Measurements from ENCODE around the gene CDKAL1.
"Not testable (repeated sequence)": the region's sequence is repeated elsewhere in the genome, so short reads cannot be mapped to it uniquely, and the experiment has no call there.

The CDKAL1 gene

GRCh38 chr6:20549398-20549797 is 15.1 kb downstream of the CDKAL1 start:
- DNase-seq: not testable (repeated sequence)

GRCh38 chr6:20554326-20554725 is 20.1 kb downstream of the CDKAL1 start:
- no peak for DNase-seq

DNA sequence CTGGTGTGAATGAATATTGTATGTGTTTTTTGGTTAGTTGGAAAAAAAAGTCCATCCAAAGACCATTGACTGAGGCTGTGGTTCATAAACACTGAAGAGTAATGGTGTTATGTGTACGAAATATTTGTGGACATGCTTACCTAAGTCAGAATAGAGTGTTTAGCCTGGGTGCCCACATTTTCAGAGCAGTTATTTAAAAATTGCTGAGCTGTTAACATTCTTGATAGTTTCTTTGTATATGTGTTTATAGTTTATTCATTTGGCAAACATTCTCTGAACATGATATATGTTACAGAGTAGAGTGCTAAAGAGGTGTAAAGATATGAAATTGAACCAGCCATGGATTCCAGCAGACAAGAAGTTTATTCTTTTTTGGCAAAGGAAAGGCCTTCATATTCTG is 20.6 kb downstream of the CDKAL1 start:
- DNase-seq: no peak

- DNase-seq: no peak
Measured at GRCh38 chr6:20559924-20560551, 25.8 kb downstream of the CDKAL1 start.

DNA sequence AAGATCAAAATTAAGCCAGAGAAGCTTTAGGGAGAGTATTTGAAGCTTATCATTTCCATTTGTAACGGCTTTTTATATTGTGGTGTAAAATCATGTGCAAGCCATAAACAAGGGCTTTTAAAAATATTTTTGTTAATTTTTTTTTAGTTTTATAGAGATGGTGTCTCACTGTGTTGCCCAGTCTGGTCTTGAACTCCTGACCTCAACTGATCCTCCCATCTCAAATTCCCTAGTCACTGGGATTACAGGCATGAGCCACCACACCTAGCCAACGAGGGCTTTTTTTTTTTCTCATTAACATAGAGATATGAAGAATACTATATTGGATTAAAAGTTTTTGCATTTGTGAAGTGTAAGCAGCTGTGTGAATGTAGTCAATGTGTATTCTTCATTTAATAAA is 29.1 kb downstream of the CDKAL1 start:
- no peak for DNase-seq

DNA sequence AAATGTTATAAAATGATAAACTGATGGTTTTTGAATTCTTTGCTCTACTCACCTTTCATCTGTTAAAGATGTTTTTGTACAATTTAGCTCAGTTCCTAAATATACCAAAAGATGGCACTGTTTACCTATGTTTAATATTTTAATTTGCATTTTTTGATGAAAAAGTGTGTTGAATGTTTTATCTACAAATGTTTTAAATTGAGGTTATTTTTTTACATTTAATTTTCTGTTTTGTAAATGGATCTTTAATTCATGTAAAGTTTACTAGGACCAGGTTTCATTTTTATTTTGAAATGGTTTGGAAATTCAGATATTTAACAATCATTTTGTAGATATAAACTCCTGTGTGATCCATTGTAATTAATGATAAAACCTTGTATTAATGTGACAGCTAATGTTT is 30.0 kb downstream of the CDKAL1 start:
- DNase-seq: no peak

DNA sequence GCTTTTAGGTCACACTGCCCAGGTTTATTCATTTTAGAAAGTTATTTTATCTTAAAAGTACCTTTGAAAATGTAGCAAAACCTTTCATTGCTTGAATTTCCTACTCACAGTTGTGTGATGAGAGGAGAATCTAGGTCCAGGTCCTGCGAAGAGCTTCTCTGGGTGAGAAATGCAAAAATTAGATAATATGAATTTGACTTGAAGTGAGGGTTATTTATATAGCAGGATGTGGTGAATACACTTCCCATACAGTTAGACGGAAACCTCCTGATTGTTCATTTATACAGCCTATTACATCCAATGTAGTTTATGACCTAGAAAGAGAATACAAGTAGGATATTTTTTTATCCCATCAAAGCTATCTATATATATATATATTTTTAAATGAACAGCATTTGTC is 30.5 kb downstream of the CDKAL1 start:
- DNase-seq: no peak

DNA sequence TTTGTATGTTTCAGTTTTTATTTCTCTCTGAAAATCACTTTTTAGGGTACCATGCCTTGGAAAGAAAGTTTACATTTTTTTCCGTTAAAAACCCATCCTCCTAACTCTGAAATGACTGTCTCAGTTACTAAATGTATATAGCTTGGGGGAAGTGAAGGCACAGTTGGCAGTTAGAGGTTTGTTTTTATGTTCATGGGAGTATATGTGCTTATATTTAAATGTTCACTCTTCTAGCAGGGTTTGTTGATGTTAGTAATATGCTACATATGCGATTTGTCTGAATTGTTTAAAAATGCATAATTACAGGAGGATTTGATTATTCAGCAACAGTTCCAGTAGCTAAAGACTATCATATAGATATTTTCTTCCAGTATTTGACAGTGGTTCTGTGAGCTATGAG is 31.1 kb downstream of the CDKAL1 start:
- no peak for DNase-seq

DNA sequence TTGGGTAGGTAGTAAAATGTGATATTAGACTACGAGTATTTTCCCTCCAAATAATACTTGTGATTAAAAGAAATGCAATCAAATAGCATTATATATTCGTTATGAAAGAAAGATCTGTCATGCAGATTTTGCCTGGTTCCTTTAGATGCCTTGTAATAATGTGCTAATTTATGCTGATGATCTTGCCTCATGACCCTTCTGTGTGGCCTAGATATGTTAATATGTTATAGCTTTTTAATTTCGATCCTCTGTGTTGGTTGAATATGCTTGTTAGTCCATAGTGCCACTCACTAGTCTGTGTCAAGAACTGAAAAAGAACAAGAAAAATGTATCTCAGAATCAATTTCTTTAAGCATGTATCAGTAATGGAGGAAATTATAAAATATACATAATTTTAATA is 31.9 kb downstream of the CDKAL1 start:
- no peak for DNase-seq

DNA sequence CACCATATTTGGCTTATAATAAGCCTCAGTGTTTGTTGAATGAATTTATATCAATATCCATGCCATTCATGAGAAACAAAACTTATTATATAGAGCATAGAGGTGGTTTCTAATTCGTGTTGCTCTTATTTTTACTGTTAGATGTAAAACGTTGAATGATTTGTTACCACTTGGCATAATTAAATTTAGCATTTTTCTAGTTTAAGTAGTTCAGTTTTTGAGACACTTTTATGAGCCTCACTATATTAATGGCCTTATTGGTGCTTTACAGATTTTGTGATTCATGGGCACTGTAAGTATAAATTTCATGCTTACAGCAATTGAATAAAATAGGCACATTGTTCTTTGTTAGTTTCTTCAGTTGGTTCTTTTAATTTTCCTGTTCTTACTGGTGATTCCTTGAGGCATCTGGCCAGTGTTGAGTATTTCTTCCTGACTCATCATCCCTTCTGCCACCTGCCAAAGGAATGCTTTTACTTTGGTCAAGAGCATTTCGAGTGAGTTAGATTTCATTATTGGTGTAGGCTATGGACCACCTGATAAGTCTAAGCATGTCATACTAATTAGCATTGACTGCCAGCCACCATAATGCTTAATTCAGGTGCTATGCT is 34.8 kb downstream of the CDKAL1 start:
- no peak for DNase-seq

- no peak for DNase-seq
Measured at GRCh38 chr6:20571261-20571660, 37.0 kb downstream of the CDKAL1 start.

- no peak for DNase-seq
Measured at GRCh38 chr6:20572288-20572687, 38.0 kb downstream of the CDKAL1 start.

- DNase-seq: no peak
Measured at GRCh38 chr6:20572940-20573339, 38.7 kb downstream of the CDKAL1 start.

- DNase-seq: no peak
Measured at GRCh38 chr6:20574355-20574754, 40.1 kb downstream of the CDKAL1 start.

DNA sequence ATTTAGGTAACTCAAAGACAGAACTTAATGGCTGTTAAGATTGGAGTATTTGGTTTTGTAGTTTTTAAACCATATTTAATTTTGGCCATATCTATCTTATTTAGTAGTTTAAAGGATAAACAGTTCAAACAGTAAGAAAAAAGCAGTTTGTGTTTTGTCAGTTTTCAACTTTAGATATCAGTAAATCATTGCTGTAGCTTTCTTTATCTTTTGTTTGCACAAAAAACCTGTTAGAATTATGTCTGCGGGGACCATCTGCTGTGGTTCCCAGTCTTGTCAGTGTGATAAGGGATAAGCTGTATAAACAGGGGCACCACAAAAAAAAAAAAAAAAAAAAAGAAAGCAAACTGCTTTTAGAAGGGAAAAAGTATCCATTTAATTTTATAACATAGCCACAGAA is 40.9 kb downstream of the CDKAL1 start:
- no peak for DNase-seq

DNA sequence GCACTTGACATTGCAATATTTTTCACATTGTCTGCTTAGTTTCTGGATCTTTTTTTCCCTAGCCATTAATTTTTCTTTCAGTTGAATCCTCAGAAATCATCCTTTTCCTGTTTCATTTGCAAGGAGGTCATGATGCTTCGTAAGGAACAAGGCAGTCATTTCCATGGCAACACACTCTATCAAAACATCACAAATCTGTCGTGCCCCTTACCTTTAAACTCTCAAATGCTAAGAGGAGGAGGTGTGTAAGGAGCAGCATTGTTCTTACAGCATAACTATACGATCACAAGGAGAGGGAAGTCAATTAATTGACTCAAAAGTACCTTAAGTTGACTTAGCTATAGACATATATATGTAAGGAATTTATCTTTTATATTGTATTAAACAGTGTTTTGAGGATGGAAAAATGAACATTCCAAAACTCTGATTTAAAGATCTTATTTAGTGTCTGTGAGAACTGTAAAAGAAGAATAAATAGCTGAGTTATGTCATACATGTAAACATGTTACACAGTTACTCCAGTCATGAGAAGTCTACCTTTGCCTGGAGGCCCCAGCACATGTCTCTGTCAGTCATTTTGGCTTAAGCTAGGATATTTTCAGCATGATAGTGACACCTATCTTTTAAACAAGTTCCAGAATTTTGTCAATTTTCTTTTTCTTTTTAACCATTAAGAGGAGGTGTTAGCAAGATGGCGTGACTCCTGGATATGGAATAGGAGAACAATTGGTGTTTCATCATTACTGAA is 41.6 kb downstream of the CDKAL1 start:
- DNase-seq: no peak

- no peak for DNase-seq
Measured at GRCh38 chr6:20577173-20577688, 43.0 kb downstream of the CDKAL1 start.

DNA sequence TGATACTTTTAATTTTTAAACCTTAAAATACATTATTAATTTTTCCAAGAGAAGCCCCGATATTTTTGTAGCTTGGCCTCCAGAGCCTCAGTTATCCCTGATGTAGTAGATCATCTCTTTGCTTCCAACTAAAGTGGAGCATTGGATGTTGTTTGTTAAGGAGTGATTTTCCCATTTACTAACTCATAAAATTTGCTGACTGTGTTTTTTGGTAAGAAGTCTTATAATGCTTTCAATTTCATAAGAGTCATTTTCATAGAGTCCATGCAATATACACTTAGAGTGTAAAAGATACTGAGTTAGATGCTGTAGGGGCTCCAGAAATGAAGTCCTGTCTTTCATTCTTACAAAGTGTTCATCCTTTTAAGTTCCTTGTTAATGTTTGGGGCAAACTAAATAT is 46.8 kb downstream of the CDKAL1 start:
- DNase-seq: no peak

DNA sequence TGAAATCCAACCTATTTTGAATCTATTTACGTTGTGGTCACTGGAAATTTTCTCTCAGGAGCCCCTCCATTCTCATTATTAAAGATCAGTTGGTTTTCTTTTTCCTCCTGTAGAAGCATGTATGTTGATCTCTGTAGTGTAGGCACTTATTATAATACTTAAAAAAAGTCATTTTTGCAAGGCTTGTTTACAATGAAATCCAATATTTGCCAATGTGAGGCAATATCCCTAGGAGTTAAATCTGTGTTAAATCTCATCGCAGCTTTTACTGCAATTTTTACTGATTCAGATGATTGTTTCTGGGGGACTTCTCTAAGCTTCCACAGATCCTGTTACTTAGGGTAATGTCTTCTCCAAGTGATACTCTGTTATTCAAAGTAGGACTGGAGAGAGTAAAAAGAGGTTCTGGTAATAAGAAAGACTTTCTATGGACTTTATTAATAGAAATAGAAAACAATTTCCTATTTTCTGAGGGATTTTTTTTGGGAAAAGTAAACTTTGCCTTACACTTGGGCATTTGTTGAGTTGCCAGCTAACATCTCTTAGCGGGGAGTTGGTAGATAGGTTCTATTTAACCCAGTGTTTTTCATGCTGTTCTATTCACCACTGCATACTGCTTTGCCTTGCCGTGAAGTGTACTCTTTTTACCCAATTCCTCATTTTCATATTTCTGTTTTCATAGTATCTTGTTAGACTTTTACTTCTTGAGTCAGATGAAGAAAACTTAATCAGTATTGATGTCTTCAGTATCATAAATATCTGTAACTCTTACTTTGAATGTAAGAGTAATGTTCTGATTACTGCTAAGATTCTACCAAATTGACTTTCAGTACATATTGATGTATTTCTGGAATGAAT is 48.6 kb downstream of the CDKAL1 start:
- DNase-seq: no peak

DNA sequence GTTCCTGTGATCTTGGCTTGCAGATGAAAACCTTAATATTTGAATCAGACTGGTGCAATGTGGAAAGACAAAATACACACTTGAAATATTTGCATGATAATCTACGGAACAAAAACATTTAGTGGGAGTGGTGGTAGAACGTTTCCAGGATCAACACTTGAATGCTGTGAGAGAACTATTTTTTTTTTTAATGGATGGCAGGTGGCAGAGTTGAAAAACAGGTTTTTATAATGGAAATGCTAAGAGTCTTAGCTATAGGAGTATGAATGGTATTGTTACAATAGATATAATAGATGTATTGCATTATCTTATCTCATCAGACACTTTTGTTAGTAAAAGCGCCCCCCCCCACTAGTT is 49.2 kb downstream of the CDKAL1 start:
- DNase-seq: no peak

DNA sequence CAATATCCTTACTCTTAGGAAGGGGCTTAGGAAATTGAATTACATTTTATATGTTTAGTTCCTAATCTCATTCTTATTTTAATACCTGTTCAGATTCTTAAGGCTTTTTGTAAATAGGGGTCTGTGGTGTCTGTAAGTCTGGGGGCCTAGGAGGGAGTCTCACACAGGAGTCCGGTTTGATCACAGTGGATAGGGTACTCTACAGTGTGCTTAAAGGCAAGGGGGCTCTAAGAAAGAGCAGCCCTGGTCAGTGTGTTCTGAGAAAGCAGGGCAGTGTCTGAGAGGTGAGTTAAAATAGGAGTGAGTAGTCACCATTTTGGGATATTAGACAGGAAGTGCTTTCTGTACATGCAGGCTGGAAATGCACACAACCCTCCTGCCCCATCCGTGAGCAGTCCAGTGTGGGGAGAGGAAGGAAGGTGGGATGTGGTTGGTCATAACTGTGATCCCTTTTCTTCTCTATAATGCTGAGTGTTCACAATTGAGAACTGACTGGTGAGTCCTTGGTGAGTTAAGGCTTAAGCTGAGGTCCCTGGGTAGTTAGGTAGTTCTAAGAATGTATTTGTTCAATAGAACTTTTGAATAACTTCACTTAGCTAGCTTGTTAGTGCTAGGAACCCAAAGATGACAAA is 50.0 kb downstream of the CDKAL1 start:
- DNase-seq: no peak

Measured in anterior cingulate cortex (tissue), 58 donors.